Measurements from ENCODE around the gene NEO1. TPM values are rescaled to one million over a fixed set of nuclear protein-coding genes. Genes with fewer than 3 reads are reported as not detected.
A peak's percentile ranks its signal among the peaks of the same experiment; 100 is the strongest.

NEO1 gene, protein sequence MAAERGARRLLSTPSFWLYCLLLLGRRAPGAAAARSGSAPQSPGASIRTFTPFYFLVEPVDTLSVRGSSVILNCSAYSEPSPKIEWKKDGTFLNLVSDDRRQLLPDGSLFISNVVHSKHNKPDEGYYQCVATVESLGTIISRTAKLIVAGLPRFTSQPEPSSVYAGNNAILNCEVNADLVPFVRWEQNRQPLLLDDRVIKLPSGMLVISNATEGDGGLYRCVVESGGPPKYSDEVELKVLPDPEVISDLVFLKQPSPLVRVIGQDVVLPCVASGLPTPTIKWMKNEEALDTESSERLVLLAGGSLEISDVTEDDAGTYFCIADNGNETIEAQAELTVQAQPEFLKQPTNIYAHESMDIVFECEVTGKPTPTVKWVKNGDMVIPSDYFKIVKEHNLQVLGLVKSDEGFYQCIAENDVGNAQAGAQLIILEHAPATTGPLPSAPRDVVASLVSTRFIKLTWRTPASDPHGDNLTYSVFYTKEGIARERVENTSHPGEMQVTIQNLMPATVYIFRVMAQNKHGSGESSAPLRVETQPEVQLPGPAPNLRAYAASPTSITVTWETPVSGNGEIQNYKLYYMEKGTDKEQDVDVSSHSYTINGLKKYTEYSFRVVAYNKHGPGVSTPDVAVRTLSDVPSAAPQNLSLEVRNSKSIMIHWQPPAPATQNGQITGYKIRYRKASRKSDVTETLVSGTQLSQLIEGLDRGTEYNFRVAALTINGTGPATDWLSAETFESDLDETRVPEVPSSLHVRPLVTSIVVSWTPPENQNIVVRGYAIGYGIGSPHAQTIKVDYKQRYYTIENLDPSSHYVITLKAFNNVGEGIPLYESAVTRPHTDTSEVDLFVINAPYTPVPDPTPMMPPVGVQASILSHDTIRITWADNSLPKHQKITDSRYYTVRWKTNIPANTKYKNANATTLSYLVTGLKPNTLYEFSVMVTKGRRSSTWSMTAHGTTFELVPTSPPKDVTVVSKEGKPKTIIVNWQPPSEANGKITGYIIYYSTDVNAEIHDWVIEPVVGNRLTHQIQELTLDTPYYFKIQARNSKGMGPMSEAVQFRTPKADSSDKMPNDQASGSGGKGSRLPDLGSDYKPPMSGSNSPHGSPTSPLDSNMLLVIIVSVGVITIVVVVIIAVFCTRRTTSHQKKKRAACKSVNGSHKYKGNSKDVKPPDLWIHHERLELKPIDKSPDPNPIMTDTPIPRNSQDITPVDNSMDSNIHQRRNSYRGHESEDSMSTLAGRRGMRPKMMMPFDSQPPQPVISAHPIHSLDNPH (N-terminal part only)
- total RNA-seq = 10 to 100 TPM in 3 of 5 donors, 1 to 10 TPM in 2; 5.0 to 16.6 (median 10.2) TPM
- 10.8 TPM for total RNA-seq (2013)
- total RNA-seq = 3.9 to 29.9 (median 17.8) reads per million in 29 experiments

DNA sequence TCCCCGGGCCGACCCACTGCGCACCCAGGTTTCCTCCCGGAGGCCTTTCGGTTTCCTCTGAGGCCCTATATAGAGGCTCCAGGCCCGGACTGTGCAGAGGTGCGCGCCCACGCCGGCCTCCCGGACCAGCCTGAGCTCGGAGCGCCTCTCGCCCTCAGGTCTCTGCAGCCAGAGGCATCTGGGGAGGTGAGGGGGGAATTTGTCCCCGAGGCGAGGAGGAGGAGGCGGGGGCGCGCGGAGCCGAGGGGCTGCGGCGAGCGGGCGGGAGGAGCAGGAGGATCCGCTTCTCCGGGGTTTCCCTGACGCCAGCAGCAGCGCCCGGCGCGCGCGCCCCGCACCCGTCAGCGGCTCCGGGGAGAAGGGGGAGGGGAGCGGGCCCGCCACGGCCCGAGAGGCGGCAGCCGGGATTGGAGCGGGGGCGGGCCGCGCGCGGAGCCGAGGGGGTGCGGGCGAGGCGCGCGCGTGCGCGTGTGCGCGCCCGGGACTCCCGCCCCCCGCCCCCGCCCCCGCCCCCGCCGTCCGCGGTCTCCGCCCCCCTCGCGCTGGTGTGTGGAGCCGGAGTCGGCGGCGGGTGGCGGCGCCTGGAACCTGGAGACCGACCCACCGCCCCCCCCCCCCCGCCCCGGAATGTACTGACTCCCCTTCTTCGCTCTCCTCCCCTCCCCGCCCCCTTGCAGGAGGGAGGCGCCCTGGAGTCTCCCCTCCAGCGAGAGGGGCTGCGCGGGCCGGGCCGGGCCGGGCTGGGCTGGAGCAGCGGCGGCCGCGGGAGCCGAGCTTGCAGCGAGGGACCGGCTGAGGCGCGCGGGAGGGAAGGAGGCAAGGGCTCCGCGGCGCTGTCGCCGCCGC, at the start of gene NEO1:
Gene NEO1 (plus strand): TSS at position 657 of the 846 bp plus-strand sequence. CDS start 213 bp downstream, outside the sequence.
- Mint-ChIP-seq H3K4me1 (peaks cover 12 to 13% (median 12%) of the 10 kb centered on the region in 3 donors), H3K27ac (peak within 1 kb of the TSS; percentile 67 to 74), H3K27me3 (peaks cover 3 to 8% of the 10 kb centered on the region in 2 donors), H3K36me3 (no peaks in the 10 kb centered on the region), H3K4me3 (peak within 1 kb of the TSS; percentile 82 to 84 (median 82)), H3K9me3 (no peaks in the 10 kb centered on the region)
- H3K4me1 ChIP-seq (ENCODE audit: control insufficient read depth in 1 of 2, extremely low read depth in 1 of 2, insufficient read depth in 2 of 2, low read length in 2 of 2) = peaks cover 2 to 16% of the 10 kb centered on the region in 2 experiments
- H3K36me3 ChIP-seq (ENCODE audit: control insufficient read depth in 2 of 2, extremely low read depth in 1 of 2, insufficient read depth in 1 of 2, low read length in 1 of 2) = no peaks in the 10 kb centered on the region
- H3K27ac ChIP-seq (ENCODE audit: low read length) = peak within 1 kb of the TSS; percentile 63
- H3K4me3 ChIP-seq (ENCODE audit: control insufficient read depth in 1 of 2, extremely low read depth in 1 of 2, low read length in 1 of 2) = peak within 1 kb of the TSS; percentile 87 to 90
- ChIA-PET CTCF (interaction anchor here in 1 of 2 donors (0.7 kb wide), 1 partner anchor 704 kb away, joined by 3 read pairs; no protein-coding TSS in a partner anchor), POLR2A (no interaction called here)
- peak; percentile 62 to 89 (median 78) for DNase-seq
- no peaks in the 10 kb centered on the region for H3K9me3 ChIP-seq
- under 1% methylated on average over 70 of the region's 108 CpGs for WGBS (ENCODE audit: insufficient coverage)
- ATAC-seq (replicated peaks in 1 of 4) = peak; percentile 78 to 82 (median 80)
- H3K27me3 ChIP-seq (replicated peaks in 1 of 2; ENCODE audit: control insufficient read depth in 2 of 2, extremely low read depth in 1 of 2, insufficient read depth in 2 of 2, low read length in 1 of 2) = peaks cover 15% of the 10 kb centered on the region in 2 experiments

DNA sequence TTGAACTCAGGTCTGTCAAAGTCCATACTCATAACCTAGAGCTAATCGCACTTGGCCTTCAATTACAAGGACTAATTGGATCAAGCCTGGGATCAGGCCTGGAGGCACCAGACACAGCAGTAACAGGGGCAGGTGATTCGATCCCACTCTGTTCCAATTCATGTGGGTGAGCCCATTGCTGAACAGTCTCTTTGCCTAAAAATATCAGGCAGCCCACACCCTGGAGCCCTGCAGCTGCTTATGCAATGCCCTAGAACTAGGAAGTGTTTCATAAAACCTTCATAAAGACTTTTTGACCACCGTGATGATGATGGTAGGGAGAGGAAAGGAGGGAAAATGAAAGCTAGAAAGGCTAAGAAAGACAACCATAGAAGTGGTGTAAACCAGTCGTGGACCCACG, 47.8 kb upstream of the NEO1 start:
- Mint-ChIP-seq H3K27me3 (peaks cover 33 to 45% of the 10 kb centered on the region in 2 donors), H3K27ac (no peak overlapping the region), H3K9me3 (no peaks in the 10 kb centered on the region), H3K36me3 (no peaks in the 10 kb centered on the region), H3K4me1 (no peaks in the 10 kb centered on the region), H3K4me3 (no peak overlapping the region)
- ATAC-seq (replicated peaks in 1 of 4) (no peak), DNase-seq (no peak)
- Histone ChIP-seq H3K9me3 (no peaks in the 10 kb centered on the region), H3K4me1 (ENCODE audit: control insufficient read depth in 1 of 2, extremely low read depth in 1 of 2, insufficient read depth in 2 of 2, low read length in 2 of 2) (no peaks in the 10 kb centered on the region), H3K4me3 (ENCODE audit: control insufficient read depth in 1 of 2, extremely low read depth in 1 of 2, low read length in 1 of 2) (no peak overlapping the region), H3K36me3 (ENCODE audit: control insufficient read depth in 2 of 2, extremely low read depth in 1 of 2, insufficient read depth in 1 of 2, low read length in 1 of 2) (no peaks in the 10 kb centered on the region), H3K27ac (ENCODE audit: low read length) (no peak overlapping the region), H3K27me3 (replicated peaks in 1 of 2; ENCODE audit: control insufficient read depth in 2 of 2, extremely low read depth in 1 of 2, insufficient read depth in 2 of 2, low read length in 1 of 2) (peaks cover 0 to 14% of the 10 kb centered on the region in 2 experiments)
- 83% methylated on average over 2 of the region's 5 CpGs for whole genome bisulfite sequencing (ENCODE audit: insufficient coverage)
- CTCF ChIA-PET = no interaction called here
- POLR2A ChIA-PET = no interaction called here

GRCh38 chr15:73005032-73005431, 47.2 kb upstream of the NEO1 start:
- H3K9me3 ChIP-seq = no peaks in the 10 kb centered on the region
- peaks cover 0 to 18% of the 10 kb centered on the region in 2 experiments for H3K27me3 ChIP-seq (replicated peaks in 1 of 2; ENCODE audit: control insufficient read depth in 2 of 2, extremely low read depth in 1 of 2, insufficient read depth in 2 of 2, low read length in 1 of 2)
- Mint-ChIP-seq H3K4me3 (no peak overlapping the region), H3K27ac (no peak overlapping the region), H3K36me3 (no peaks in the 10 kb centered on the region), H3K27me3 (peaks cover 37 to 45% of the 10 kb centered on the region in 2 donors), H3K9me3 (no peaks in the 10 kb centered on the region), H3K4me1 (no peaks in the 10 kb centered on the region)
- no peaks in the 10 kb centered on the region for H3K4me1 ChIP-seq (ENCODE audit: control insufficient read depth in 1 of 2, extremely low read depth in 1 of 2, insufficient read depth in 2 of 2, low read length in 2 of 2)
- WGBS (ENCODE audit: insufficient coverage) = 80% methylated on average over 1 of the region's 2 CpGs
- ChIA-PET CTCF (no interaction called here), POLR2A (no interaction called here)
- DNase-seq = no peak
- no peaks in the 10 kb centered on the region for H3K36me3 ChIP-seq (ENCODE audit: control insufficient read depth in 2 of 2, extremely low read depth in 1 of 2, insufficient read depth in 1 of 2, low read length in 1 of 2)
- no peak overlapping the region for H3K4me3 ChIP-seq (ENCODE audit: control insufficient read depth in 1 of 2, extremely low read depth in 1 of 2, low read length in 1 of 2)
- no peak overlapping the region for H3K27ac ChIP-seq (ENCODE audit: low read length)
- ATAC-seq (replicated peaks in 1 of 4) = no peak

- Mint-ChIP-seq H3K9me3 (no peaks in the 10 kb centered on the region), H3K4me1 (no peaks in the 10 kb centered on the region), H3K36me3 (no peaks in the 10 kb centered on the region), H3K27ac (no peak overlapping the region), H3K4me3 (no peak overlapping the region), H3K27me3 (peaks cover 40 to 46% of the 10 kb centered on the region in 2 donors)
- DNase-seq (no peak), ATAC-seq (replicated peaks in 1 of 4) (no peak)
- H3K9me3 ChIP-seq = no peaks in the 10 kb centered on the region
- no peaks in the 10 kb centered on the region for H3K36me3 ChIP-seq (ENCODE audit: control insufficient read depth in 2 of 2, extremely low read depth in 1 of 2, insufficient read depth in 1 of 2, low read length in 1 of 2)
- H3K27ac ChIP-seq (ENCODE audit: low read length) = no peak overlapping the region
- ChIA-PET CTCF (no interaction called here), POLR2A (no interaction called here)
- H3K4me3 ChIP-seq (ENCODE audit: control insufficient read depth in 1 of 2, extremely low read depth in 1 of 2, low read length in 1 of 2) = no peak overlapping the region
- peaks cover 0 to 18% of the 10 kb centered on the region in 2 experiments for H3K27me3 ChIP-seq (replicated peaks in 1 of 2; ENCODE audit: control insufficient read depth in 2 of 2, extremely low read depth in 1 of 2, insufficient read depth in 2 of 2, low read length in 1 of 2)
- 71% methylated on average over 2 of the region's 2 CpGs for WGBS (ENCODE audit: insufficient coverage)
- H3K4me1 ChIP-seq (ENCODE audit: control insufficient read depth in 1 of 2, extremely low read depth in 1 of 2, insufficient read depth in 2 of 2, low read length in 2 of 2) = no peaks in the 10 kb centered on the region
These were observed 46.8 kb upstream of the NEO1 start for GRCh38 chr15:73005446-73005845.

GRCh38 chr15:73006523-73006922, 45.7 kb upstream of the NEO1 start:
- Histone ChIP-seq H3K4me3 (ENCODE audit: control insufficient read depth in 1 of 2, extremely low read depth in 1 of 2, low read length in 1 of 2) (no peak overlapping the region), H3K27ac (ENCODE audit: low read length) (no peak overlapping the region), H3K36me3 (ENCODE audit: control insufficient read depth in 2 of 2, extremely low read depth in 1 of 2, insufficient read depth in 1 of 2, low read length in 1 of 2) (no peaks in the 10 kb centered on the region), H3K4me1 (ENCODE audit: control insufficient read depth in 1 of 2, extremely low read depth in 1 of 2, insufficient read depth in 2 of 2, low read length in 2 of 2) (no peaks in the 10 kb centered on the region), H3K9me3 (no peaks in the 10 kb centered on the region), H3K27me3 (replicated peaks in 1 of 2; ENCODE audit: control insufficient read depth in 2 of 2, extremely low read depth in 1 of 2, insufficient read depth in 2 of 2, low read length in 1 of 2) (peaks cover 0 to 18% of the 10 kb centered on the region in 2 experiments)
- no peak for DNase-seq
- H3K36me3 Mint-ChIP-seq = no peaks in the 10 kb centered on the region
- ChIA-PET POLR2A (no interaction called here), CTCF (no interaction called here)
- H3K27ac Mint-ChIP-seq = no peak overlapping the region
- H3K4me3 Mint-ChIP-seq = no peak overlapping the region
- WGBS (ENCODE audit: insufficient coverage) = no CpG with 5 or more reads among the region's 1 CpG
- H3K4me1 Mint-ChIP-seq = no peaks in the 10 kb centered on the region
- H3K27me3 Mint-ChIP-seq = peaks cover 41 to 50% of the 10 kb centered on the region in 2 donors
- no peaks in the 10 kb centered on the region for H3K9me3 Mint-ChIP-seq
- no peak for ATAC-seq (replicated peaks in 1 of 4)
